HG03457 (cell line): ENCODE data around the gene PXDN.

Source experiments
- ATAC-seq: cut with Tn5 transposase; IDR thresholded peaks from one replicate; pipeline ENCODE4 v1.9.1; 2021; ENCODE audit warnings: moderate number of reproducible peaks; ENCODE audit not compliant: unreplicated experiment

PXDN gene

DNA sequence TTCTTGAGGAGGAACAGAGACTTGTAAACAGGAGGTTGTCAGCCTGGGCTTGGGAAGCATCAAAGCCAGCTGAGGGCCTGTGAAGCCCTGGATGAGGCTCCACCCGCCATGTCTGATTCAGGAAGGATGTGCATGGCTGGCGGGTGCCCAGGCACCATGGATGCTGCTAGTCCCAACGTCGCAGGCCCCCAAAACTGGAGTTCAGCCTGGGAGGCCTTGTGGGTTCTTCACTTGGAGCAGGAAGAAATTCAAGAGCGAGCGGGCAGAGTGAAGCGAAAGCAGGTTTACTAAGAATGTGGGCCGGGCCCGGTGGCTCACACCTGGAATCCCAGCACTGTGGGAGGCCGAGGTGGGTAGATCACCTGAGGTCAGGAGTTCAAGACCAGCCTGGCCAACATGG lies 12.1 kb upstream of the PXDN start:
- no peak for ATAC-seq

GRCh38 chr2:1755436-1756191 lies 11.3 kb upstream of the PXDN start:
- no peak for ATAC-seq

DNA sequence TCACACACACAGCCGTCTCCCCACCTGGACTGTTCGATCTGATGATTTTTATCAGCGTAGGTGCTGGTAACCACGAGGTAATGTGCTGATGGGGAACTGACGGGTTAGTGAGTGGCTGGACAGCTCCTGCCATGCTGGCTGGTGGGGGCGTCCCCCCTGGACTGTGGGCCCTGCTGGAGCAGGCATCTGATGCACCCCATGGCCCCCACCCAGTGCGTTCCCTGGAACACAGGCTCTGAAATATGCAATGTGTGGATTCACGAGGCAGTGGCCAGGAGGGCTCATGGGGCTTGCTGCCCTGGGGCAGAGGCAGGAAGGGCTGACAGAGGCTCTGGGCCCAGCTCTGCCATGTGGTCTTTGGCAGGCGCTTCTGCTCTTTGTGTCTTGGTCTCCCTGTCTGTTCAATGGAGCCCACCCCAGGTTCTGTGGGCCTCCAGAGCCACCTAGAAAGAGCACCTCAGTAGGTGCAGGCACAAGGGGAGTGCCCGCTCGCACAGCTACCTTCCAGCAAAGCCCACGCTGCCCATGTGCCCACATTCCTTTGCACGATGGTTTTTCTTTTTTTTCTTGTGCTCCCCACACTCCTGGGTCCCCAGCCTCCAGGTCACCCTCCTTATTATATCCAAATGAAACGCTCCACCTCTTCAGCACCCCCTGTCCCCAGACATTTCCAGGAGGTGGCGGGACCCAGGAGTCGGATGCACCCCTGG lies 10.3 kb upstream of the PXDN start:
- no peak for ATAC-seq

GRCh38 chr2:1754046-1754445 lies 9.7 kb upstream of the PXDN start:
- no peak for ATAC-seq

DNA sequence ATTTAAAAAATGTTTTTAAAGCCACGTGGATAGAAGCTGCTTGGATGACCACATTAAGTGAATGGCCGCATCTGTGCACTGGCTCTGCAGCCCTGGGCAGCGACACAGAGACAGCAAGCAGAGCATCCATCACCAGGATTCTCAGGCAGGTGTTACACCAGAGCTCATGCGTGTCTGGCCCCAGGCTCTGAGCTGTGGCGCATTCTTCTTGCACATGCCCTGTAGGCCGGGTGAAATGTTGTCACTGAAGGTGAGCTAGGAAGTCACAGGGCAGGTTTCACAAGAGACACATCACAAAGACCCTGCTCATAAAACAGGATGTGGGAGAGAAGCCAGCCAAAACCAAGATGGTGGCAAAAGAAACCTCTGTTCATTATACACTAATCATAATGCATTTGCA lies 8.4 kb upstream of the PXDN start:
- no peak for ATAC-seq

- ATAC-seq = no peak
Observed at GRCh38 chr2:1751767-1752725, 7.7 kb upstream of the PXDN start.

DNA sequence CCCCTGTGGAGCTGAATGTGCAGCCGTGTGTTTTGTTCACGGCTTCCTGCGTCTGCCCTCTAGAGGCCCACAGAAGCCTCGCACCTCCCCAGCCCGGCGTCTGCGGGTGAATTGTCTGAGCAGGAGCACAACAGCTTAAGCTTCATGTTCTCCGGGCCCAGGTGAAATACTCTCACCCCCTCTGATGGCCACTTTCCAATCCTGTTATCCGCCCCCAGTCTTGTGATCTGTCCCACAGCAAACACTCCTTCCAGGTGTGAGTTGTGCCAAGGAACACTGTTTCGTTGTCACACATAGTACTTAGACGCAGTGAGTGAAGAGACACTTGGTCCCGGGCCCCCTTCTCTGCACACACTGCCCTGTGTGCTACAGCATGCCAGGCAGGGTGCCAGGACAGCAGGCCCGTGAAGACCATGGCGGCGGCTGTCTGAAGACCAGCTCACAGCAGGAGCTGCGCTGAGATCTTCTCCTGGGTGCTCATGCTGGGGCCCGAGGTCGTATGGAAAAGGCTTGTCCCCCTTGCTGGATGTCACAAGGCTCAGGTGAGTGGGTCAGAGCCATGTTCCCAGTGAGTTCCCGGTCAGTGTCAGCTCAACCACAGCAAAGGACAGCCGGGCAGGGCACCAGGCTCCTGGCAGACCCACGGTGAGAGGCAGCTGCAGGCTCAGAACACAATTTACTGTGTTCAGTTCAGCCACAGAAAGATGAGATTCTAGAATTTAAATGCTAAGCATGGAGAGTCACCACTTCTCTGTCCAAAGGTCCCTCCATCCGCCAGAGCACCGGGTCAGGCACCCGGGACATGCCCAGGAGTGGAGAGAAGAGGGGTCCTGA lies 6.8 kb upstream of the PXDN start:
- no peak for ATAC-seq

GRCh38 chr2:1750270-1750932 lies 6.1 kb upstream of the PXDN start:
- no peak for ATAC-seq

GRCh38 chr2:1749489-1750119 lies 5.3 kb upstream of the PXDN start:
- no peak for ATAC-seq

DNA sequence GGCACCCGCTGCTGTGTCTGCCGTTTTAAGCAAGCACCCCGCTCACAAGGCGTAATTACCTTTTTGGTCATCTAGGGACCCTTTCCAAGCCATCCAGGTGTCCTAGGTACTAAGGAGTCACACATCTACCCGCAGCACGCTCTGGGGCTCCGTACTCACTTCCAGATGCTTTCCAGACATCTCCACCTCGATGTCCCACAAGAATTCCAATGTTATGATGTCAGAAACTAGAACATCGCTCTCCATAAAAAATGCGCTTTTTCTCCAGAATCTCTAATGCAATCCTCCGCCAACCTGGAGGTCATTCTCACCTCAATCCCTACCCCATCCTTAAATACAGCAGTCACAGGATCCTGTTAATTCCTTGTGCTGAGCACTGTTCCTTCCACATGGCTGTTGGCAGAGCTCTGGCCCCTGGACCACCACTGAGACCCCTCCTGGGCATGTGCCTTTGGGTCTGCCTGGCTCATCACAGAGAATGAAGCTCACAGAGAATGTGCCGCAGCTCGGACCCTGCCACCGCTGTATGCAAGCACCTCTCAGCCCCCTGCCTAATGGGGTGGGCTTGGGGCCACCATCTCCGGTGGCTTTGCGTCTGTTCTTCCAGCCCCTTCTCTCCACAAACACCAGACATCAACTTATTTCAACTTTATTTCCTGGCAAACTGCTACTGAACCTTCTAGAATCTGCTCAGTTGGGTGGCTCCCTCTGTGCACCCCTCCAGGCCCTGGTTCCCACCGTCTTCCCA lies 4.6 kb upstream of the PXDN start:
- ATAC-seq = no peak

DNA sequence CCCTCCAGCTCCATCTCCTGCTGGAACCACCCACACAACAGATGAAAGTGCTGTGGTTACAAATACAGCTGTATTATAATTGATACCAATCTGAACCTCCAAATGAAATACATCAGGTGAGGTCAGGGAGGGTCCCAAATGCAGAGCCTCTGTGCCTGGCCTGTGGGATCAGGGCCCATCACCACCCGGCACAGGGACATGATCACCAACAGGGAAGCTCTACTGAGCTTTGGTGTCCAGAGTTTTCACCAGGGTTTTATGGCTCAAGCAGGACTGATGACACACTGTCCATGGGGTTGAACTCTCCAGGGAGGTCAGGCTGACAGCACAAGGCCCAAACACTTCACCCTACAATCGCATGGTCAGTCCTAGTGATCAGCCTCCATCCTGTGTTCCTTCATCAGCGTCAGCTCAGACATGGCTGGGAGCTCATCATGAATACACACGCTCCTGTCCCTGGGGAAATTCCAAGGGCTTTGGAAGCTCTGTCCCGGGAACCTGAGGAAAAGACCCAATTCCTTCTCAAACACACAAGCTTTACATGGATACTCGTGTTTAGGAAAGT lies 3.9 kb upstream of the PXDN start:
- ATAC-seq = no peak

- ATAC-seq = no peak
Observed at GRCh38 chr2:1747065-1747941, 3.0 kb upstream of the PXDN start.

DNA sequence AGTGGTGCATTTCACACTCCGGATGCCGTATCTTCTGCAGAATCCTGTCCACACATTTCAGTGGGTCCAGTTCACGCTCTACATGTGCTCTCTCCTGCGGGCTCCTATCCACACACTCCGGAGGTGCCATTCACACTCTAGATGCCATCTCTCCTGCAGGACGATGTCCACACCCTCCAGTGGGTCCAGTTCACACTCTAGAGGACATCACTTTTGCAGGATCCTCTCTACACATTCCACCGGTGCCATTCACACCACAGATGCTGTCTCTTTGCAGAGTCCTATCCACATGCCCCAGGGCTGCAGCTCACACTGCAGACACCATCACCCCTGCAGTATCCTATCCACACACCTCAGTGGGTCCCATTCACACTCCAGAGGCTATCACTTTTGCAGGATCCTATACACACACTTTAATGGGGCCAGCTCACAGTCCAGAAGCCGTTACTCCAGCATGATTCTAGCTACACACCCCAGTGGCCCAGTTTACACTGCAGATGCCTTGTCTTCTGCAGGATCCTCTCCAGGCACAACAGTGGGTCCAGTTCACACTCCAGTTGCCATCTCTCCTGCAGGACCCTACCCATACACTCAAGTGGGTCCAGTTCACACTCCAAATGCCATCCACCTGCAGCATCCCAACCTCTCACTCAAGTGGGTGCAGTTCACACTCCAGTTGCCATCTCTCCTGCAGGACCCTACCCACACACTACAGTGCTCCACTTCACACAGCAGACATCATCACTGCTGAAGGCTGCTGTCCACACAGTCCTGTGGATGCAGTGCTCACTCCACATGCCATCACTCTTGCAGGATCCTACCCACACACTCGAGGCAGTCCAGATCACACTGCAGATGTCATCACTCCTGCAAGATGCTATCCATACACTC lies 2.1 kb upstream of the PXDN start:
- no peak for ATAC-seq

DNA sequence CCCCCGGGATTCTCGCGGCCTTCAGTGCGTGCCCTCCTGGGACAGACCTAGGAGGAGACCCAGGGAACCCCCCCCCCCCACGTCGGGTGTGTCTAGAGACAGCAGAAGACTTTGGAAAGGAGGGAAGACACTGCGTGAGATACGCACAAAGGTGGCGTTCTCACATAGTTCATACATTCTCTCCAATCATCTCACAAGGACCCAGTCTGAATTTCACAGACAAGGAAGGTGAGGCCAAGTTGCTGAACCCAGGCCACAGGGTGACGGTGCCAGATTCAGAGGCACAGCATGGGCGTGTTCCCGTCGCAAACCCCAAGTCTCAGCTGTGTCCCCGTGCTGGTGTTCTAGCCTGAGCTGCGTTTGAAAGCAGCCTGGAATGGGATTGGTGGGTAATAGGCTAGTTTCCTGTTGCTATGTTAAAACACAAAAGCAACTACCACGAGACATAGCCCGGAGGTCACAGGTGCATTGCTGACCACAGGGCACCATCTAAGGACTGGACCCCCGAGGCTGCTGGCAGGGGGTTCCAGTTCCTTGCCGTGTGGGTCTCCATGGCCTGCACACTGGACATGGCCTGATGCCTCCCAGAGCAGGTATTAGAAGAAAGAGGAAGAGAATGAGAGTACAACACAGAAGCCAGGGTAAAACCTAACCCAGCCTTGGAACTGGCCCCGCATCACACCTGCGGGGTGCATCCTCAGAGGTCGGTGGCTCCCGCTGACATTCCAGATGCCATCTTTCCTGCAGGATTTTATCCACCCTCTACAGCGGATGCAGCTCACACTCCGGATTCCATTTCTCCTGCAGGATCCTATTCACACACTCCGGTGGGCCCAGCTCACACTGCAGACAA lies 1.1 kb upstream of the PXDN start:
- no peak for ATAC-seq

GRCh38 chr2:1744151-1744445 lies 217 bp downstream of the PXDN start:
- ATAC-seq = no peak
